Upper lobe of left lung (tissue), 4 donors: ENCODE data around the gene OR51D1.

Source experiments
- POLR2A ChIP-seq, 4 donors: fragments of 450-650 bp; IDR thresholded peaks; one replicate each; pipeline ENCODE4 v1.5.1; 2016 to 2017; ENCODE audit warnings: antibody characterized with exemption in 4 of 4, mild to moderate bottlenecking in 2 of 4
- POLR2AphosphoS5 ChIP-seq, 2 donors: sonication (generic); formaldehyde crosslinking; IDR thresholded peaks; one replicate each; pipeline ENCODE4 v1.5.1; 2017; ENCODE audit warnings: antibody characterized with exemption in 2 of 2
- TF ChIP-seq, protein P1 (sequence below), 6 experiments: fragments of 450-650 bp in 4 of 6; fragments of 200-600 bp in 2 of 6; sonication (generic) in 2 of 6; IDR thresholded peaks; one replicate each; pipeline ENCODE4 v1.5.1; 2016 to 2019; ENCODE audit warnings: antibody characterized with exemption in 6 of 6

DNA sequence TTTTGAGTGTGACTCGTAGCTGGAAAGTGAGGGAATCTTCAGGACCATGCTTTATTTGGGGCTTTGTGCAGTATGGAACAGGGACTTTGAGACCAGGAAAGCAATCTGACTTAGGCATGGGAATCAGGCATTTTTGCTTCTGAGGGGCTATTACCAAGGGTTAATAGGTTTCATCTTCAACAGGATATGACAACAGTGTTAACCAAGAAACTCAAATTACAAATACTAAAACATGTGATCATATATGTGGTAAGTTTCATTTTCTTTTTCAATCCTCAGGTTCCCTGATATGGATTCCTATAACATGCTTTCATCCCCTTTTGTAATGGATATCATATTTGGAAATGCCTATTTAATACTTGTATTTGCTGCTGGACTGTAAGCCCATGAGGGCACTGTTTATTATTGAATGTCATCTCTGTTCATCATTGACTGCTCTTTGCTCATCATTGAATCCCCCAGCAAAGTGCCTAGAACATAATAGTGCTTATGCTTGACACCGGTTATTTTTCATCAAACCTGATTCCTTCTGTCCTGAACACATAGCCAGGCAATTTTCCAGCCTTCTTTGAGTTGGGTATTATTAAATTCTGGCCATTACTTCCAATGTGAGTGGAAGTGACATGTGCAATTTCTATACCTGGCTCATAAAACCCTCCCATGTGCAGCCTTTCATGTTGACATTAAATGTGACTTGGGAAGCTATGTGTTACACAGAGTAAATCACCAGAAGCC is 17.5 kb downstream of the OR51D1 start:
- no peak for TF ChIP-seq POLR2A (IDR thresholded peaks at IDR 0.05)
- TF ChIP-seq, protein P1, sequence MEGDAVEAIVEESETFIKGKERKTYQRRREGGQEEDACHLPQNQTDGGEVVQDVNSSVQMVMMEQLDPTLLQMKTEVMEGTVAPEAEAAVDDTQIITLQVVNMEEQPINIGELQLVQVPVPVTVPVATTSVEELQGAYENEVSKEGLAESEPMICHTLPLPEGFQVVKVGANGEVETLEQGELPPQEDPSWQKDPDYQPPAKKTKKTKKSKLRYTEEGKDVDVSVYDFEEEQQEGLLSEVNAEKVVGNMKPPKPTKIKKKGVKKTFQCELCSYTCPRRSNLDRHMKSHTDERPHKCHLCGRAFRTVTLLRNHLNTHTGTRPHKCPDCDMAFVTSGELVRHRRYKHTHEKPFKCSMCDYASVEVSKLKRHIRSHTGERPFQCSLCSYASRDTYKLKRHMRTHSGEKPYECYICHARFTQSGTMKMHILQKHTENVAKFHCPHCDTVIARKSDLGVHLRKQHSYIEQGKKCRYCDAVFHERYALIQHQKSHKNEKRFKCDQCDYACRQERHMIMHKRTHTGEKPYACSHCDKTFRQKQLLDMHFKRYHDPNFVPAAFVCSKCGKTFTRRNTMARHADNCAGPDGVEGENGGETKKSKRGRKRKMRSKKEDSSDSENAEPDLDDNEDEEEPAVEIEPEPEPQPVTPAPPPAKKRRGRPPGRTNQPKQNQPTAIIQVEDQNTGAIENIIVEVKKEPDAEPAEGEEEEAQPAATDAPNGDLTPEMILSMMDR (IDR thresholded peaks at IDR 0.05) = no peak
- TF ChIP-seq POLR2AphosphoS5 (IDR thresholded peaks at IDR 0.05) = no peak
